ENCODE data around the gene THSD4. TPM values are rescaled to one million over a fixed set of nuclear protein-coding genes. Genes with fewer than 3 reads are reported as not detected.

Gene THSD4
- polyA plus RNA-seq, 1 donor from 2014 or later = 0.46 TPM

- no peak overlapping the region for H3K9ac ChIP-seq (ENCODE audit: low read length)
- no peak overlapping the region for H3K4me2 ChIP-seq (ENCODE audit: low read length)
- H4K20me1 ChIP-seq (ENCODE audit: insufficient read depth) = no peaks in the 10 kb centered on the region
- H3K9me2 ChIP-seq (ENCODE audit: insufficient read depth, low read length) = no peaks in the 10 kb centered on the region
- no peak overlapping the region for H2AFZ ChIP-seq (ENCODE audit: low read depth, low read length)
- no peaks in the 10 kb centered on the region for H3F3A ChIP-seq (ENCODE audit: insufficient read depth, low read length, poor library complexity, severe bottlenecking)
- no peaks in the 10 kb centered on the region for H3K27me3 ChIP-seq (ENCODE audit: insufficient read depth, low read depth, low read length)
- H3K27ac ChIP-seq (ENCODE audit: low read length) = no peak overlapping the region
- no peaks in the 10 kb centered on the region for H3K36me3 ChIP-seq (ENCODE audit: insufficient read depth, low read length)
- no peak overlapping the region for H3K4me3 ChIP-seq (ENCODE audit: low read length)
- TF ChIP-seq TAF1 (IDR thresholded peaks at IDR 0.05; ENCODE audit: low read depth) (no peak), SMC3 (conservative IDR thresholded peaks at IDR 0.05; ENCODE audit: poor library complexity) (no peak), CTCF (IDR thresholded peaks at IDR 0.05; ENCODE audit: poor library complexity, severe bottlenecking) (no peak), POLR2AphosphoS5 (IDR thresholded peaks at IDR 0.05) (no peak), EP300 (conservative IDR thresholded peaks at IDR 0.05; ENCODE audit: poor library complexity, severe bottlenecking) (no peak), RAD21 (conservative IDR thresholded peaks at IDR 0.05) (no peak)
- no peaks in the 10 kb centered on the region for H3K79me2 ChIP-seq (replicated peaks; ENCODE audit: insufficient read depth, low read length)
- H3K9me3 ChIP-seq (ENCODE audit: low read length) = no peaks in the 10 kb centered on the region
Observed at GRCh38 chr15:71456362-71456761, 341.1 kb downstream of the THSD4 start.

- Histone ChIP-seq H3K27me3 (ENCODE audit: insufficient read depth, low read depth, low read length) (no peaks in the 10 kb centered on the region), H3K9me2 (ENCODE audit: insufficient read depth, low read length) (no peaks in the 10 kb centered on the region), H3K79me2 (replicated peaks; ENCODE audit: insufficient read depth, low read length) (no peaks in the 10 kb centered on the region), H3K9me3 (ENCODE audit: low read length) (no peaks in the 10 kb centered on the region), H3K36me3 (ENCODE audit: insufficient read depth, low read length) (no peaks in the 10 kb centered on the region), H3K4me2 (ENCODE audit: low read length) (no peak overlapping the region), H2AFZ (ENCODE audit: low read depth, low read length) (no peak overlapping the region), H3K4me3 (ENCODE audit: low read length) (no peak overlapping the region), H3K27ac (ENCODE audit: low read length) (no peak overlapping the region), H3K9ac (ENCODE audit: low read length) (no peak overlapping the region), H4K20me1 (ENCODE audit: insufficient read depth) (no peaks in the 10 kb centered on the region), H3F3A (ENCODE audit: insufficient read depth, low read length, poor library complexity, severe bottlenecking) (no peaks in the 10 kb centered on the region)
- TF ChIP-seq TAF1 (IDR thresholded peaks at IDR 0.05; ENCODE audit: low read depth) = no peak
- TF ChIP-seq MXI1 (conservative IDR thresholded peaks at IDR 0.05; ENCODE audit: poor library complexity, severe bottlenecking) = no peak
- no peak for TF ChIP-seq EP300 (conservative IDR thresholded peaks at IDR 0.05; ENCODE audit: poor library complexity, severe bottlenecking)
- no peak for TF ChIP-seq REST (IDR thresholded peaks at IDR 0.05; ENCODE audit: borderline replicate concordance)
- no peak for TF ChIP-seq RAD21 (conservative IDR thresholded peaks at IDR 0.05)
- no peak for TF ChIP-seq SMC3 (conservative IDR thresholded peaks at IDR 0.05; ENCODE audit: poor library complexity)
- TF ChIP-seq CTCF (IDR thresholded peaks at IDR 0.05; ENCODE audit: poor library complexity, severe bottlenecking) = no peak
Observed at GRCh38 chr15:71456811-71457210, 341.5 kb downstream of the THSD4 start.

Measured in neural cell (in vitro differentiated cells).